Thoracic aorta (tissue), 2 donors: ENCODE results near the gene ZNF217. TPM values are rescaled to one million over a fixed set of nuclear protein-coding genes. Genes with fewer than 3 reads are reported as not detected.
"Not testable (repeated sequence)": the region's sequence is repeated elsewhere in the genome, so short reads cannot be mapped to it uniquely, and the experiment has no call there.

ENCODE experiments used
- ATAC-seq: fragments of 150-250 bp; one replicate; pipeline ENCODE4 v1.8.0; 2017; ENCODE audit warnings: low read depth; ENCODE audit not compliant: insufficient number of reproducible peaks, low FRiP score
- DNase-seq: peaks from one replicate; pipeline ENCODE4 v3.0.0-alpha.2; 2020; ENCODE audit warnings: low spot score
- H3K27ac ChIP-seq, 2 donors: fragments of 200-600 bp; sonication (generic); 1 replicate in 1 of 2; 2 replicates in 1 of 2; pipeline ENCODE4 v1.5.1; 2016; ENCODE audit warnings: mild to moderate bottlenecking in 2 of 2, moderate library complexity in 2 of 2
- H3K27me3 ChIP-seq: fragments of 200-600 bp; sonication (generic); replicated peaks from 2 replicates; pipeline ENCODE4 v1.6.0; 2016; ENCODE audit warnings: mild to moderate bottlenecking; ENCODE audit not compliant: insufficient read depth
- H3K36me3 ChIP-seq: fragments of 200-600 bp; sonication (generic); one replicate; pipeline ENCODE4 v1.5.1; 2016
- H3K4me1 ChIP-seq, 2 donors: fragments of 200-600 bp; sonication (generic); 1 replicate in 1 of 2; 2 replicates in 1 of 2; pipeline versions ENCODE4 v1.5.1 to v1.6.0; 2016; ENCODE audit warnings: low read depth in 2 of 2, mild to moderate bottlenecking in 1 of 2; ENCODE audit not compliant: control insufficient read depth in 1 of 2
- H3K4me3 ChIP-seq: fragments of 200-600 bp; sonication (generic); 2 replicates; pipeline ENCODE4 v1.5.1; 2016; ENCODE audit warnings: mild to moderate bottlenecking
- H3K9me3 ChIP-seq: fragments of 200-600 bp; sonication (generic); 2 replicates; pipeline ENCODE4 v1.5.1; 2016
- total RNA-seq, 2 donors: library from RNA; depleted of rRNA; stranded (reverse); fragments of >200 nt; gene quantifications; one replicate each; pipeline versions ENCODE4 v1.1.0 to v1.2.3, GENCODE V29; 2016
- TF ChIP-seq, protein P1 (sequence below): fragments of 200-600 bp; sonication (generic); IDR thresholded peaks from one replicate; pipeline ENCODE4 v1.5.1; 2019; ENCODE audit warnings: antibody characterized with exemption

The ZNF217 gene
- total RNA-seq, 2 donors from 2014 or later, result 12.5 to 21.4 TPM

DNA sequence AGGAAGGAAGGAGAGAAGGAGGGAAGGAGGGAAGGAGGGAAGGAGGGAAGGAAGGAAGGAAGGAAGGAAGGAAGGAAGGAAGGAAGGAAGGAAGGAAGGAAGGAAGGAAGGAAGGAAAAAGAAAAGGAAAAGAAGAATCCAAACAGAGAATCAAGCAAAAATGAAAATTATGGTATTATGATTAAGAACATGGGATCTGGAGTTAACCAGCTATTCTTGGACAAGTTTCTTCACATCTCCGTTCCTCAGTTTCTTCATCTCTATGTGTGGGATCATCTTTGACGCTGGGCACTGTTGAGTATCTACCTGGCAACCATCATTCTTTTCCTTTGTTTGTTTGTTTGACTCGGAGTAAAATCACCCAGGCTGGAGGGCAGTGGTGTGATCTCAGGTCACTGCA lies 71.6 kb downstream of the ZNF217 start:
- TF ChIP-seq, protein P1, sequence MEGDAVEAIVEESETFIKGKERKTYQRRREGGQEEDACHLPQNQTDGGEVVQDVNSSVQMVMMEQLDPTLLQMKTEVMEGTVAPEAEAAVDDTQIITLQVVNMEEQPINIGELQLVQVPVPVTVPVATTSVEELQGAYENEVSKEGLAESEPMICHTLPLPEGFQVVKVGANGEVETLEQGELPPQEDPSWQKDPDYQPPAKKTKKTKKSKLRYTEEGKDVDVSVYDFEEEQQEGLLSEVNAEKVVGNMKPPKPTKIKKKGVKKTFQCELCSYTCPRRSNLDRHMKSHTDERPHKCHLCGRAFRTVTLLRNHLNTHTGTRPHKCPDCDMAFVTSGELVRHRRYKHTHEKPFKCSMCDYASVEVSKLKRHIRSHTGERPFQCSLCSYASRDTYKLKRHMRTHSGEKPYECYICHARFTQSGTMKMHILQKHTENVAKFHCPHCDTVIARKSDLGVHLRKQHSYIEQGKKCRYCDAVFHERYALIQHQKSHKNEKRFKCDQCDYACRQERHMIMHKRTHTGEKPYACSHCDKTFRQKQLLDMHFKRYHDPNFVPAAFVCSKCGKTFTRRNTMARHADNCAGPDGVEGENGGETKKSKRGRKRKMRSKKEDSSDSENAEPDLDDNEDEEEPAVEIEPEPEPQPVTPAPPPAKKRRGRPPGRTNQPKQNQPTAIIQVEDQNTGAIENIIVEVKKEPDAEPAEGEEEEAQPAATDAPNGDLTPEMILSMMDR, result no peak
- Histone ChIP-seq H3K27ac (no peak overlapping the region), H3K4me1 (no peaks in the 10 kb centered on the region), H3K9me3 (no peaks in the 10 kb centered on the region), H3K4me3 (no peak overlapping the region), H3K36me3 (no peaks in the 10 kb centered on the region), H3K27me3 (no peaks in the 10 kb centered on the region)
- no peak for DNase-seq
- ATAC-seq, result no peak

DNA sequence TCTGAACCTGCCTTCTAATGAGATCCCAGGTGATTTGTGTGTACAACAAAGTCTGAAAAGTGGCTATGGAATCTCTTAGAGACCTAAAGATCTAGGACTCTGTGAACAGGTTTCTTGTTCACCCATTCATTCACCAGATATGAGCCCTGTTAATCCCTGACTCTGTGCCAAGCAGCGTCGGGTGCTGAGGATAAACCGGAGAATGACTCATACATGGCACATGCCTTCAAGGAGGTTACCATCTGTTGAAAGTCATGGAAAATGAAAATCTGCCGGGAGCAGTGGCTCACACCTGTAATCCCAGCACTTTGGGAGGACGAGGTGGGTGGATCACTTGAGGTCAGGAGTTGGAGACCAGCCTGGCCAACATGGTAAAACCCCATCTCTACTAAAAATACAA lies 72.2 kb downstream of the ZNF217 start:
- not testable (repeated sequence) for DNase-seq, H3K9me3 ChIP-seq, ATAC-seq, H3K27me3 ChIP-seq, H3K36me3 ChIP-seq, H3K27ac ChIP-seq, H3K4me3 ChIP-seq, H3K4me1 ChIP-seq

DNA sequence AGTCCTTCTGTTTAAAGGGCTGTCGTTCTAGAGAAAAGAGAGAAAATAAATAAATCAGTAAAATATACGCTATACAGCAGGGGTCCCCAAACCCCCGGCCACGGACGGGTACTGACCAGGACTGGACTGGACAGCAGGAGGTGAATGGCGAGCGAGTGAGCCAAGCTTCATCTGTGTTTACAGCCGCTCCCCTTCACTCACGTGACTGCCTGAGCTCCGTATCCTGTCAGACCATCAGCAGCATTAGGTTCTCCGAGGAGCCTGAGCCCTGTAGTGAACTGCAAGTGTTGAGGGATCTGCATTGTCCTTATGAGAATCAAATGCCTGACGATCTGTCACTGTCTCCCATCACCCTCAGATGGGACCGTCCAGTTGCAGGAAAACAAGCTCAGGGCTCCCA lies 76.5 kb downstream of the ZNF217 start:
- H3K27me3 ChIP-seq, result no peaks in the 10 kb centered on the region
- no peak for ATAC-seq

More for the DNA sequence above, 76.5 kb downstream of the ZNF217 start:
- Histone ChIP-seq H3K27ac (no peak overlapping the region), H3K36me3 (no peaks in the 10 kb centered on the region), H3K9me3 (no peaks in the 10 kb centered on the region), H3K4me1 (no peaks in the 10 kb centered on the region), H3K4me3 (no peak overlapping the region)
- no peak for DNase-seq
- TF ChIP-seq, protein P1, result no peak
